WTC11 (cell line): Measurements from ENCODE around the gene NCKIPSD. TPM values are rescaled to one million over a fixed set of nuclear protein-coding genes. Genes with fewer than 3 reads are reported as not detected.

Source experiments
- ATF6 ChIP-seq: sonication (generic); formaldehyde crosslinking; IDR thresholded peaks from 2 replicates; pipeline ENCODE4 v1.8.1; 2023; ENCODE audit warnings: mild to moderate bottlenecking, missing genetic modification reagents
- CREM ChIP-seq: sonication (generic); formaldehyde crosslinking; IDR thresholded peaks from 2 replicates; pipeline ENCODE4 v1.8.1; 2022; ENCODE audit warnings: mild to moderate bottlenecking, missing genetic modification reagents, moderate library complexity
- E2F1 ChIP-seq: sonication (generic); formaldehyde crosslinking; IDR thresholded peaks from 2 replicates; pipeline ENCODE4 v1.8.0; 2022; ENCODE audit warnings: mild to moderate bottlenecking, missing genetic modification reagents
- GRHL2 ChIP-seq: fragments of 250-450 bp; sonication (Bioruptor Pico); IDR thresholded peaks from 2 replicates; pipeline ENCODE4 v1.8.0; 2022; ENCODE audit warnings: mild to moderate bottlenecking, moderate library complexity; ENCODE audit not compliant: insufficient replicate concordance, severe bottlenecking
- GTF2I ChIP-seq: fragments of 250-450 bp; sonication (Bioruptor Pico); conservative IDR thresholded peaks from 2 replicates; pipeline ENCODE4 v1.4.0; 2021; ENCODE audit warnings: mild to moderate bottlenecking
- IRF2 ChIP-seq: sonication (generic); formaldehyde crosslinking; IDR thresholded peaks from 2 replicates; pipeline ENCODE4 v1.8.0; 2022; ENCODE audit warnings: low read depth, missing genetic modification reagents, borderline replicate concordance
- KAT7 ChIP-seq: sonication (generic); formaldehyde crosslinking; IDR thresholded peaks from 2 replicates; pipeline ENCODE4 v1.8.1; 2023; ENCODE audit warnings: missing genetic modification reagents, mild to moderate bottlenecking, borderline replicate concordance
- MLX ChIP-seq: sonication (generic); formaldehyde crosslinking; IDR thresholded peaks from 2 replicates; pipeline ENCODE4 v1.8.1; 2023; ENCODE audit warnings: mild to moderate bottlenecking, missing genetic modification reagents, moderate library complexity
- MYBL2 ChIP-seq: sonication (generic); formaldehyde crosslinking; IDR thresholded peaks from 2 replicates; pipeline ENCODE4 v1.8.1; 2023; ENCODE audit warnings: mild to moderate bottlenecking, moderate library complexity, missing genetic modification reagents
- NFATC4 ChIP-seq: fragments of 250-450 bp; sonication (Bioruptor Pico); IDR thresholded peaks from 2 replicates; pipeline ENCODE4 v1.9.0; 2021; ENCODE audit warnings: mild to moderate bottlenecking
- NFE2L1 ChIP-seq: sonication (generic); formaldehyde crosslinking; IDR thresholded peaks from 2 replicates; pipeline ENCODE4 v1.8.1; 2023; ENCODE audit warnings: missing genetic modification reagents
- NFYB ChIP-seq: sonication (generic); formaldehyde crosslinking; conservative IDR thresholded peaks from 2 replicates; pipeline ENCODE4 v1.8.0; 2022; ENCODE audit warnings: low read depth, missing genetic modification reagents
- RELA ChIP-seq: sonication (generic); formaldehyde crosslinking; IDR thresholded peaks from 2 replicates; pipeline ENCODE4 v1.8.1; 2022; ENCODE audit warnings: missing genetic modification reagents, mild to moderate bottlenecking, borderline replicate concordance
- SMAD3 ChIP-seq: sonication (generic); formaldehyde crosslinking; IDR thresholded peaks from 2 replicates; pipeline ENCODE4 v1.8.0; 2022; ENCODE audit warnings: missing genetic modification reagents, mild to moderate bottlenecking, borderline replicate concordance
- TEAD4 ChIP-seq: sonication (generic); formaldehyde crosslinking; IDR thresholded peaks from 2 replicates; pipeline ENCODE4 v1.8.0; 2022; ENCODE audit warnings: mild to moderate bottlenecking, missing genetic modification reagents
- ZBTB21 ChIP-seq: sonication (generic); formaldehyde crosslinking; IDR thresholded peaks from 2 replicates; pipeline ENCODE4 v1.8.1; 2023; ENCODE audit warnings: mild to moderate bottlenecking, missing genetic modification reagents, borderline replicate concordance
- ZNF121 ChIP-seq: sonication (generic); formaldehyde crosslinking; IDR thresholded peaks from 2 replicates; pipeline ENCODE4 v1.8.0; 2023; ENCODE audit warnings: missing genetic modification reagents
- ZNF423 ChIP-seq: fragments of 250-450 bp; sonication (Bioruptor Pico); IDR thresholded peaks from 2 replicates; pipeline ENCODE4 v2.1.2; 2022; ENCODE audit warnings: mild to moderate bottlenecking, moderate library complexity
- ZNF671 ChIP-seq: fragments of 250-450 bp; sonication (Bioruptor Pico); IDR thresholded peaks from 2 replicates; pipeline ENCODE4 v1.8.0; 2021; ENCODE audit warnings: mild to moderate bottlenecking
- total RNA-seq: library from RNA; stranded (reverse); gene quantifications from 3 replicates; pipeline ENCODE4 v1.2.3, GENCODE V29; 2021
- TF ChIP-seq, protein P1 (sequence below): fragments of 250-450 bp; sonication (Bioruptor Pico); IDR thresholded peaks from 2 replicates; pipeline ENCODE4 v1.8.0; 2021; ENCODE audit warnings: mild to moderate bottlenecking
- TF ChIP-seq, protein P2 (sequence below): sonication (generic); formaldehyde crosslinking; IDR thresholded peaks from 2 replicates; pipeline ENCODE4 v1.8.1; 2022; ENCODE audit warnings: missing genetic modification reagents, borderline replicate concordance
- TF ChIP-seq, protein P3 (sequence below): sonication (generic); formaldehyde crosslinking; IDR thresholded peaks from 2 replicates; pipeline ENCODE4 v1.8.1; 2023; ENCODE audit warnings: mild to moderate bottlenecking, missing genetic modification reagents, moderate library complexity
- TF ChIP-seq, protein P4 (sequence below): fragments of 250-450 bp; sonication (Bioruptor Pico); IDR thresholded peaks from 2 replicates; pipeline ENCODE4 v1.9.0; 2021; ENCODE audit warnings: moderate library complexity, mild to moderate bottlenecking, inconsistent platforms, borderline replicate concordance
- TF ChIP-seq, protein P5 (sequence below): sonication (generic); formaldehyde crosslinking; IDR thresholded peaks from 2 replicates; pipeline ENCODE4 v1.8.1; 2022; ENCODE audit warnings: low read depth, missing genetic modification reagents, borderline replicate concordance
- TF ChIP-seq, protein P6 (sequence below): sonication (generic); formaldehyde crosslinking; conservative IDR thresholded peaks from 2 replicates; pipeline ENCODE4 v1.8.1; 2023; ENCODE audit warnings: mild to moderate bottlenecking, low read depth, missing genetic modification reagents, moderate library complexity

Gene NCKIPSD
- total RNA-seq, 1 experiment from 2014 or later, result 40.1 TPM

GRCh38 chr3:48663489-48664312 lies 22.0 kb downstream of the NCKIPSD start (continued):
- peak; percentile 73; the same call in 1 of the 2 replicates for TF ChIP-seq IRF2 (CRISPR knock-in tag)
- peak; percentile 93 for TF ChIP-seq NFE2L1 (CRISPR knock-in tag)
- TF ChIP-seq SMAD3, result peak; percentile 91; the same call in 1 of the 2 replicates
- TF ChIP-seq NFYB, result peak; percentile 77
- TF ChIP-seq GRHL2 (CRISPR knock-in tag), result no peak
- TF ChIP-seq, protein P1, sequence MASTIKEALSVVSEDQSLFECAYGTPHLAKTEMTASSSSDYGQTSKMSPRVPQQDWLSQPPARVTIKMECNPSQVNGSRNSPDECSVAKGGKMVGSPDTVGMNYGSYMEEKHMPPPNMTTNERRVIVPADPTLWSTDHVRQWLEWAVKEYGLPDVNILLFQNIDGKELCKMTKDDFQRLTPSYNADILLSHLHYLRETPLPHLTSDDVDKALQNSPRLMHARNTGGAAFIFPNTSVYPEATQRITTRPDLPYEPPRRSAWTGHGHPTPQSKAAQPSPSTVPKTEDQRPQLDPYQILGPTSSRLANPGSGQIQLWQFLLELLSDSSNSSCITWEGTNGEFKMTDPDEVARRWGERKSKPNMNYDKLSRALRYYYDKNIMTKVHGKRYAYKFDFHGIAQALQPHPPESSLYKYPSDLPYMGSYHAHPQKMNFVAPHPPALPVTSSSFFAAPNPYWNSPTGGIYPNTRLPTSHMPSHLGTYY, result no peak; the same call in 1 of the 2 replicates
- TF ChIP-seq, protein P2, sequence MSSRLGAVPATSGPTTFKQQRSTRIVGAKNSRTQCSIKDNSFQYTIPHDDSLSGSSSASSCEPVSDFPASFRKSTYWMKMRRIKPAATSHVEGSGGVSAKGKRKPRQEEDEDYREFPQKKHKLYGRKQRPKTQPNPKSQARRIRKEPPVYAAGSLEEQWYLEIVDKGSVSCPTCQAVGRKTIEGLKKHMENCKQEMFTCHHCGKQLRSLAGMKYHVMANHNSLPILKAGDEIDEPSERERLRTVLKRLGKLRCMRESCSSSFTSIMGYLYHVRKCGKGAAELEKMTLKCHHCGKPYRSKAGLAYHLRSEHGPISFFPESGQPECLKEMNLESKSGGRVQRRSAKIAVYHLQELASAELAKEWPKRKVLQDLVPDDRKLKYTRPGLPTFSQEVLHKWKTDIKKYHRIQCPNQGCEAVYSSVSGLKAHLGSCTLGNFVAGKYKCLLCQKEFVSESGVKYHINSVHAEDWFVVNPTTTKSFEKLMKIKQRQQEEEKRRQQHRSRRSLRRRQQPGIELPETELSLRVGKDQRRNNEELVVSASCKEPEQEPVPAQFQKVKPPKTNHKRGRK (CRISPR knock-in tag), result no peak
- peak; percentile 85 for TF ChIP-seq TEAD4
- TF ChIP-seq, protein P3, sequence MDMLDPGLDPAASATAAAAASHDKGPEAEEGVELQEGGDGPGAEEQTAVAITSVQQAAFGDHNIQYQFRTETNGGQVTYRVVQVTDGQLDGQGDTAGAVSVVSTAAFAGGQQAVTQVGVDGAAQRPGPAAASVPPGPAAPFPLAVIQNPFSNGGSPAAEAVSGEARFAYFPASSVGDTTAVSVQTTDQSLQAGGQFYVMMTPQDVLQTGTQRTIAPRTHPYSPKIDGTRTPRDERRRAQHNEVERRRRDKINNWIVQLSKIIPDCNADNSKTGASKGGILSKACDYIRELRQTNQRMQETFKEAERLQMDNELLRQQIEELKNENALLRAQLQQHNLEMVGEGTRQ (CRISPR knock-in tag), result peak; percentile 73
- TF ChIP-seq ZNF671 (CRISPR knock-in tag), result peak; percentile 21; the same call in 1 of the 2 replicates
- TF ChIP-seq ZBTB21 (CRISPR knock-in tag), result peak; percentile 96
- TF ChIP-seq RELA (CRISPR knock-in tag), result no peak
- peak; percentile 89 for TF ChIP-seq CREM (CRISPR knock-in tag)
- TF ChIP-seq, protein P4, sequence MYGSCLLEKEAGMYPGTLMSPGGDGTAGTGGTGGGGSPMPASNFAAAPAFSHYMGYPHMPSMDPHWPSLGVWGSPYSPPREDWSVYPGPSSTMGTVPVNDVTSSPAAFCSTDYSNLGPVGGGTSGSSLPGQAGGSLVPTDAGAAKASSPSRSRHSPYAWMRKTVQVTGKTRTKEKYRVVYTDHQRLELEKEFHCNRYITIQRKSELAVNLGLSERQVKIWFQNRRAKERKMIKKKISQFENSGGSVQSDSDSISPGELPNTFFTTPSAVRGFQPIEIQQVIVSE (CRISPR knock-in tag), result no peak
- no peak for TF ChIP-seq NFATC4 (CRISPR knock-in tag)
- no peak for TF ChIP-seq KAT7 (CRISPR knock-in tag)
- no peak for TF ChIP-seq MLX
- TF ChIP-seq, protein P5, sequence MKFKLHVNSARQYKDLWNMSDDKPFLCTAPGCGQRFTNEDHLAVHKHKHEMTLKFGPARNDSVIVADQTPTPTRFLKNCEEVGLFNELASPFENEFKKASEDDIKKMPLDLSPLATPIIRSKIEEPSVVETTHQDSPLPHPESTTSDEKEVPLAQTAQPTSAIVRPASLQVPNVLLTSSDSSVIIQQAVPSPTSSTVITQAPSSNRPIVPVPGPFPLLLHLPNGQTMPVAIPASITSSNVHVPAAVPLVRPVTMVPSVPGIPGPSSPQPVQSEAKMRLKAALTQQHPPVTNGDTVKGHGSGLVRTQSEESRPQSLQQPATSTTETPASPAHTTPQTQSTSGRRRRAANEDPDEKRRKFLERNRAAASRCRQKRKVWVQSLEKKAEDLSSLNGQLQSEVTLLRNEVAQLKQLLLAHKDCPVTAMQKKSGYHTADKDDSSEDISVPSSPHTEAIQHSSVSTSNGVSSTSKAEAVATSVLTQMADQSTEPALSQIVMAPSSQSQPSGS (CRISPR knock-in tag), result peak; percentile 84; the same call in 1 of the 2 replicates
- TF ChIP-seq, protein P6, sequence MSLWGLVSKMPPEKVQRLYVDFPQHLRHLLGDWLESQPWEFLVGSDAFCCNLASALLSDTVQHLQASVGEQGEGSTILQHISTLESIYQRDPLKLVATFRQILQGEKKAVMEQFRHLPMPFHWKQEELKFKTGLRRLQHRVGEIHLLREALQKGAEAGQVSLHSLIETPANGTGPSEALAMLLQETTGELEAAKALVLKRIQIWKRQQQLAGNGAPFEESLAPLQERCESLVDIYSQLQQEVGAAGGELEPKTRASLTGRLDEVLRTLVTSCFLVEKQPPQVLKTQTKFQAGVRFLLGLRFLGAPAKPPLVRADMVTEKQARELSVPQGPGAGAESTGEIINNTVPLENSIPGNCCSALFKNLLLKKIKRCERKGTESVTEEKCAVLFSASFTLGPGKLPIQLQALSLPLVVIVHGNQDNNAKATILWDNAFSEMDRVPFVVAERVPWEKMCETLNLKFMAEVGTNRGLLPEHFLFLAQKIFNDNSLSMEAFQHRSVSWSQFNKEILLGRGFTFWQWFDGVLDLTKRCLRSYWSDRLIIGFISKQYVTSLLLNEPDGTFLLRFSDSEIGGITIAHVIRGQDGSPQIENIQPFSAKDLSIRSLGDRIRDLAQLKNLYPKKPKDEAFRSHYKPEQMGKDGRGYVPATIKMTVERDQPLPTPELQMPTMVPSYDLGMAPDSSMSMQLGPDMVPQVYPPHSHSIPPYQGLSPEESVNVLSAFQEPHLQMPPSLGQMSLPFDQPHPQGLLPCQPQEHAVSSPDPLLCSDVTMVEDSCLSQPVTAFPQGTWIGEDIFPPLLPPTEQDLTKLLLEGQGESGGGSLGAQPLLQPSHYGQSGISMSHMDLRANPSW (CRISPR knock-in tag), result 0 out of 2 replicates have a peak, but pooled peaks have one; percentile 48
- 0 out of 2 replicates have a peak, but pooled peaks have one; percentile 17 for TF ChIP-seq ZNF423 (CRISPR knock-in tag)
- no peak for TF ChIP-seq E2F1 (CRISPR knock-in tag)
- TF ChIP-seq ATF6 (CRISPR knock-in tag), result no peak
- TF ChIP-seq GTF2I, result 0 out of 2 replicates have a peak, but pooled peaks have one; percentile 29
- TF ChIP-seq ZNF121 (CRISPR knock-in tag), result no peak
- TF ChIP-seq MYBL2, result peak; percentile 97; the same call in 1 of the 2 replicates
